ENCODE results near the gene ECHDC3.

ECHDC3 gene

DNA sequence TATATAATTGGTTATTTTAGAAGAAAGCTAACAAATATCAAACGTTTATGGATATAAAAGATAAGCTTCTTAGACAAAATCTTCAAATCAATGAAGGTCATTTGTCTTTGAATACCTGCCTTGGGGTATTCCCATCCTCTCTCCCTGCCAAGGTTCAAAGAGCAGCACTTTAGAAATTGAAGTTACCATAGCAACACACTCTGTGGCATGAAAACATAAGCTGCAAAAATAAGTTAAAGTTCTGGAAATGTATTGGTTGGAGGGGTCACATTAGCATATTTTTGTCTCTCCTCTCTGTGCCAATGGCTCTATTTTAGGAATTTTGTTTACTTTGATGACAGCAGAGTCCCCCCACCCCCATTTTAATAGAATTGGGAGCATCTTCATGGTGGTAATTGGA, 12.0 kb downstream of the ECHDC3 start:
- DNase-seq = no peak

DNA sequence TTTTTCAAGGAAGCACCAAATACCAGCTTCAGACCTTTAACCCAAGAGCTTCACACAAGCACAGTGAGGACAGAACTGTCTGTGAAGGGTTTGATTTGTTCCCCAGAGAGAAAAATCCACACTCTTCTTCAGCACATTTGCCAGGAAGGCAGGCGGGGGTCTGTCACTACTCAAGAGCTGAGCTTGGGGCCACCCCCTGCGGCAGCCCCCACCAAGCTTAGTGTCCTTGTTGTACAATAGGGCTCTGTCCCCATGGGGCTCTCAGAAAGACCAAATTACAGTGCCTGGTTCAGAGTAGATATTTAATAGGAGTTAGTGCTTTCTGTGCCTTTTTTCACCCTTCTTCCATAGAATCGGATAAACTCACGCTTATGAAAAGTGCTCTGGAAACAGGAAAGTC, 12.4 kb downstream of the ECHDC3 start:
- DNase-seq = no peak

DNA sequence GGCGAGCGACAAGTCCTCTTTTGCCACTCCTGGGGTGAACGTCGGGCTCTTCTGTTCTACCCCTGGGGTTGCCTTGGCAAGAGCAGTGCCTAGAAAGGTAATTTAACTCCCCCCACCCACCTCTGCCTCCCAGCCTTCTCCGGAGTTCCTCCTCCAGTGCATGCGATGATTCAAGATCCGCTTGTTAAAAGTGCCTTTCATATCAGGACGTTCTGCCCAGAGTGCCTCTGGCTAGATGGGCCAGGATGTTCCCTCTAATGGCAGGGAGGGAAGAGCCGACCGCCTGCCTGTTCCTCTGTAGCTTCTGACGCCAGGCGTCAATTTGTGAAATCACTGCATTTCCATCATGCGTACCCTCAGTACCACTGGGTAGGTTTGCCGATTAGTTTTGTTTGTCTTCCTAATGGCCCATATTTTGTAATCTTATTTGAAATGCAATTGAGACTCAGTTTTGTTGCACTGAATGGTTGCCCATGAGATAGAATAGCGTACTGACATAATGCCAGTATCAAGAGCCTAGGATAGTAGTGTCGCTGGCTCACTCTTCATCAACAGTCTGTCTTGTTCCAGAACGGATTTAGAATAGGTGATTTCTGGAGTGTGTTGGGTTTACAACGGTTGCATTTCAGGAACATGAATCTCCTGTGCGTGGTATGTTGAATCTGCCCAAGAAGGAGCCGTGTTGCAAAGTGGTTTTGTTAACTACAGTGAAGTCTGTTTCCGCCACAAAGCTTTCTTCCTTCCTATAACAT, 13.5 kb downstream of the ECHDC3 start:
- no peak for DNase-seq

GRCh38 chr10:11756766-11757315, 14.7 kb downstream of the ECHDC3 start:
- DNase-seq = no peak

DNA sequence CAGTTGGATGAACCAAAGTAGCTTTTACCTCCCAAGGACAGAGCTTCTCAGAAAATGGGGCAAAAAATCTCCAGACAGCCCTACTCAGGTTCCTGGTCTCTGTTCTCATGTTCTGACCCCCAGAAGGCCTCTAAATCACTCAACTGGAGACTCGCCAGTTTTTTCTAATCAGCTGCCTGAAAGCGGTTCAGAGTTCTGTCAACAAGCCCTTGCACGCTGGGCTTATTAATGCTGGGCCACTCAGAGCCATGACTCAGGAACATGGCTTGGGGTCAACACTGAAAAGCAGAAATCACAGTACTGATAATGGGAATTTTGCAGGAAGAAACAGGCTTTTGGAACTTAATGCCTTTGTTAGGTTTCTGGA, 15.3 kb downstream of the ECHDC3 start:
- DNase-seq = no peak

- DNase-seq = peak; percentile 70
Observed at GRCh38 chr10:11757821-11758463, 15.8 kb downstream of the ECHDC3 start.

DNA sequence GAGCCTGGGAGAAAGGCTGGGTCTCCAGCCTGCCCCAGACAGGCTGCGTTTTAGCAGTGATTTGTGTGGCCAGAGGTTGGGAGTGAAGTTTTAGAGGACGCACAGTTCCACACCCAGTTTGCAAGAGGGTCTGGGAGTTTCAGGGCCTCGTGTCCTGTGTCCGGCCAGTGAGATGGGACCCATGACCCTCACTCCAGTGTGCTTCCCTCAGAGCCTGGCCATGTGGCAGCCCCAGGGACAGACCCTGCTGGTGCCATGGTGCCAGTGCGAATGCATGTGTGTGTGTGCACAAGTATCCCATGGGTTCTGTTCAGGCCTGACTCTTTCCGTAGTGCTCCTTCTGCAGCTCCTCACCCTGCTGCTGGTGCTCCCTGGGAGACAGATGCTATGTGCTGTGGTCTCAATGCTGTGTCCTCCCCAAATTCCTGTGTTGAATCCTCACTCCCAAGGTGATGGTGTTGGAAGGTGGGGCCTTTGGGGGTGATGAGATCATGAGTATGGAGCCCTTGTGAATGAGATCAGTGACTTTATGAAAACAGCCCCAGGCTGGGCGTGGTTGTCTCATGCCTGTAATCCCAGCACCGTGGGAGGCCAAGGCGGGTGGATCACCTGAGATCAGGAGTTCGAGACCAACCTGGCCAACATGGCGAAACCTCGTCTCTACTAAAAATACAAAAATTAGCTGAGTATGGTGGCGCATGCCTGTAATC, 16.5 kb downstream of the ECHDC3 start:
- DNase-seq = no peak

GRCh38 chr10:11759347-11759746, 17.2 kb downstream of the ECHDC3 start:
- DNase-seq = no peak

- no peak for DNase-seq
Observed at GRCh38 chr10:11760151-11760550, 18.0 kb downstream of the ECHDC3 start.

GRCh38 chr10:11760861-11761260, 18.7 kb downstream of the ECHDC3 start:
- DNase-seq = no peak

DNA sequence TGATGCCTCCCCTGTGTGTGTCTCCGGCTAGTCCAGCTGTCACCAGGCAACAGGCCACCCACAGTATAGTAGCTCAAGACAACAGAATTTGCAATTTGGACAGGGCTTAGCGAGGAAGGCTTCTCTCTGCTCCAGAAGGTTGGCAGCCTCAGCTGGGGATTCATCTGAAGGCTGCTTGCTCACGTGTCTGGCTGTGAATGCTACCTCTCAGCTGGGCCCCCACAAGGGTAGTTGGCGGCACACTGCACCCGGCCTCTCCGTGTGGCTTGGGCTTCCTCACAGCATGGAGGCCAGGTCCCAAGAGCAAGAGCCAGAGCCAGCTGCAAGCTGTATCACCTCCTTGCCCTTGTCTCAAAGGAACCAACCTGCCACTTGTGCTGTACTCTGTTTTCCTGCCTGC, 19.2 kb downstream of the ECHDC3 start:
- DNase-seq = no peak

GRCh38 chr10:11762706-11763500, 20.7 kb downstream of the ECHDC3 start:
- no peak for DNase-seq

DNA sequence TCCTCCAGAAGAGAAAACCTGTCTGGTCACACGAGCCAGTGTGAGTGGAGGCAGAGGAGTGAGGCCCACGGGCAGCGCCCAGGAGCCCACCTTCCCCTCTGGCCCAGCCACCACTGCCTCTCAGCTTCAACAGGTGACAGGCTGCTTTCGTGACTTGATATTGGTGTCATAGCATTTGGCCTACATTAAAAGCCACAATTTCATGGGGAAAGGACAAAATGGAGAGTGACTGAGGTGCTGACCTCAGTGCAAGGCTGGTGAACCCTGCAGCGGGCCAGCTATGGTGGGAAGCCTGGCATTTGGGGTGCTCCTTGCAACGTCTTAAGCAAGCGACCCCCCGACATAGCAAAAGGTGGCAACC, 21.3 kb downstream of the ECHDC3 start:
- no peak for DNase-seq

DNA sequence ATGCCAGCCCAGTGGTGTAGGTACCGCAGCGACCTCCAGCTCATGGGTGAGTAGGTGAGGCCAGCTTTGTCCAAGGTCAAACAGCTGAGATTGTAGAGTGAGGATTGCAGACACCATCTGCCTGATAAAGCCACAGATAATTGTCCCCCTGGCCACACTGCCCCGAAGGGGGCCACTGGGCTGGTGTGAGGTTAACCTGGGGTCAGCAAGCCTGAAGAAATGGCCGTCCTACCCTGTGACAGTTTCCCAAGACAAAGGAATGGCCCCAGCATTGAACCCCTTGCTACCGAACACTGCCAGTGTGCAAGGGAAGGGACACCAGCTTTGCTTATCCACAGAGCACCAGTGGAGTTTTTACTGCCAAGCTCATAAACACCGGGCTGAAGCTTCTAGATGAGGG, 23.0 kb downstream of the ECHDC3 start:
- DNase-seq = no peak

- DNase-seq = no peak
Observed at GRCh38 chr10:11772575-11773288, 30.6 kb downstream of the ECHDC3 start.

GRCh38 chr10:11773761-11774441, 31.7 kb downstream of the ECHDC3 start:
- DNase-seq = no peak

DNA sequence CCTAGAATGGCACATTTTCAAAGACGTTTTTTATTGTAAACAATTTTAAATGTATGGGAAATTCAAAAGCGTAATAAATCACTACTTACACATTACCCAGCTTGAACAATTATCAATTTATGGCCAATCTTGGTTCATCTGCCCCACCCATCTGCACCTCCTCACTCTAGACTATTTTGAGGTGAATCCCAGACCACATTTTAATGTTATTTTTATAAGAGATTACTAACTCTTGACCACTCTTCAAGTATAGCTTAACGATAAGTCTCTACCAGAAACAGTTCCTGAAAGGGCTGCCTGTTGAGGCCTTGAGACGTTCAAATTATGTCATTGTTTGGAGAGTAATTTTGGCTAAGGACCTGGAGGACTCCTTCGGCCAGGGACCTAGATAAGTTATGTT, 33.2 kb downstream of the ECHDC3 start:
- no peak for DNase-seq

- DNase-seq = peak; percentile 21
Observed at GRCh38 chr10:11776080-11776479, 33.9 kb downstream of the ECHDC3 start.

DNA sequence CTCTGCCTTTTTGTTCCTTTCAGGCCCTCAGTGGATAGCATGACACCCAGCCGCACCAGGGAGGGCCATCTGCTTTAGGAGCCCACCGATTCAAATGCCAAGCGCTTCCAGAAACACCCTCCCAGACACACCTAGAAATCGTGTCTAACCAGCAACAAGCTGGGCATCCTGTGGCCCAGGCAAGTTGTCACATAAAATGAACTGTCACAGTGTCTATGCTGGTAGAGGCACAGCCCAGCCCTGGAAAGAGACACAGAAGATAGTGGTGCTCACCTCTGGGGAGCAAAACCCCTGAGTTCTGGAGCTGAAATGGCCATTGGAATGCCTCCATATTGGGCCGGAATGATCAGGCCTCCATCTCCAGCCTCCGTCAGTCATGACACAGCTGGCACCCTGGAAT, 38.9 kb downstream of the ECHDC3 start:
- no peak for DNase-seq

DNA sequence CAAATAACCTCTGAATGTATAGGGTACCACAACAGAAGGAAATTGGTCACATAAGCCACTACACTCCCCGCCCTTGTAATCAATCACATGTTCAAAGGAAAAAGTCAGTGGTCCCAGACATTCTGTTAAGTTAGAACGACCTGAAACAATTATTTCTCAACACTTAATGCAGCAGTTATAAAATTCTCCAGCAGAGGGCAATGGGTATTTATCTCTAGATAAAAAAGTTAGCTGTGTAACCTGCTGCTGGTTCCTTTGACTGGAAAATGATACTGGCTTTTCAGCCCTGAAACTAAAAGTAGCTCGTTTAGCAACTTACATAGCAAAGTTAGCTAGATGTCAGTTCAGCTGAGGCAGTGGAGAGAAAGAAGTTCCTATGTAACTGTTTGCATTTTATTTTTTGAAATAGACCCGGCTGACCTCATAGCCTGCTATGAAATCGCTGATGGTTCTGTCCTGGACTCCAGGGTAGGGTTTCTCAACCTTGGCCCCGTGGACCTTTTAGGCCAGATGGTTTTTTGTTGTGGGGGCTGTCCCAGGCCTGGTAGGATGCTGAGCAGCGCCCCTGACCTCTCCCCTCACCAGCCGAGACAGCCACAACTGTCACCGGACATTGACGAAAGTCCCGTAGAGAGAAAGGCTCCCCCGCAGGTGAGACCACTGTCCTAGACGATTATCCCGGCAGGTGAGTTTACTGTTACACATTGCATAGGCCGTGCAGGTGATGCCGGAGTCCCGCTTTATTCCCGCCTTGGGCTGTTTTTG, 40.8 kb downstream of the ECHDC3 start:
- DNase-seq = peak; percentile 72

GRCh38 chr10:11783558-11783865, 41.3 kb downstream of the ECHDC3 start:
- no peak for DNase-seq
